ENCODE data around the gene GSTO2.

GRCh38 chr10:104240078-104240477 lies 28.9 kb upstream of the GSTO2 start:
- TF ChIP-seq CTCF (CRISPR knock-in tag; IDR thresholded peaks at IDR 0.05) (no peak), JUN (CRISPR knock-in tag; IDR thresholded peaks at IDR 0.05) (no peak), ZNF282 (IDR thresholded peaks at IDR 0.05; ENCODE audit: partially characterized antibody) (no peak)

All from HepG2 (cell line).